A549 (cell line): Measurements from ENCODE around the gene KCNE4. TPM values are rescaled to one million over a fixed set of nuclear protein-coding genes. Genes with fewer than 3 reads are reported as not detected.

Source experiments
- ATAC-seq, 2 experiments: fragments of 200-7000 bp in 1 of 2; fragments of >200 bp in 1 of 2; cut with Nextera tagmentation in 1 of 2; cut with Tn5 transposase in 1 of 2; 3 replicates each; pipeline versions ENCODE4 v1.8.0 to v1.9.1; 2018 to 2020; ENCODE audit warnings: mild to moderate bottlenecking in 1 of 2, moderate library complexity in 1 of 2
- CTCF ChIA-PET: fragments of 300-600 bp; sonication (Branson Sonifier 250); formaldehyde crosslinking; extraction: SDS; loops from one replicate; lab custom pipeline; 2021; ENCODE audit warnings: antibody characterized with exemption, inconsistent platforms; lab: Yijun Ruan, JAX
- POLR2A ChIA-PET: fragments of 350-600 bp; formaldehyde crosslinking; extraction: SDS; loops from one replicate; lab custom pipeline; 2021; ENCODE audit warnings: antibody characterized with exemption, inconsistent platforms; lab: Yijun Ruan, JAX
- DNase-seq, 2 experiments: peaks; one replicate each; pipeline versions ENCODE4 v3.0.0 to v3.0.0-alpha.2; 2011 to 2016; ENCODE audit warnings: low read depth in 1 of 2, low spot score in 1 of 2
- FAIRE-seq: peaks from 2 replicates; lab custom pipeline; 2011; peaks lifted over from hg19 to GRCh38; lab: Jason Lieb, UNC
- H3K27ac ChIP-seq, 2 experiments: fragments of >200 bp; sonication (Bioruptor Twin); formaldehyde crosslinking; 3 replicates each; pipeline ENCODE4 v1.5.1; 2016 to 2017
- H3K4me1 ChIP-seq: fragments of >200 bp; sonication (Bioruptor Twin); formaldehyde crosslinking; 3 replicates; pipeline ENCODE4 v1.6.1; 2016
- H3K4me2 ChIP-seq: fragments of >200 bp; sonication (Bioruptor Twin); formaldehyde crosslinking; 3 replicates; pipeline ENCODE4 v1.6.1; 2016
- H3K4me3 ChIP-seq: fragments of >200 bp; sonication (Bioruptor Twin); formaldehyde crosslinking; 3 replicates; pipeline ENCODE4 v1.5.1; 2016
- H3K9me3 ChIP-seq: fragments of >200 bp; sonication (Bioruptor Twin); formaldehyde crosslinking; 3 replicates; pipeline ENCODE4 v1.6.1; 2016
- BHLHE40 ChIP-seq: IDR thresholded peaks from 2 replicates; pipeline ENCODE4 v1.6.1; 2012; ENCODE audit warnings: low read depth, low read length, inconsistent platforms
- CHD4 ChIP-seq: fragments of 200-600 bp; sonication (generic); IDR thresholded peaks from 2 replicates; pipeline ENCODE4 v1.6.1; 2016; ENCODE audit warnings: antibody characterized with exemption, mild to moderate bottlenecking, borderline replicate concordance
- CTCF ChIP-seq: fragments of >200 bp; sonication (Bioruptor Twin); formaldehyde crosslinking; IDR thresholded peaks from 3 replicates; pipeline ENCODE4 v1.5.1; 2016
- EHMT2 ChIP-seq: fragments of 200-600 bp; sonication (generic); IDR thresholded peaks from 2 replicates; pipeline ENCODE4 v1.6.1; 2016; ENCODE audit warnings: antibody characterized with exemption, low read depth, mild to moderate bottlenecking, moderate library complexity
- FOSB ChIP-seq: fragments of 250-450 bp; sonication (Bioruptor Pico); IDR thresholded peaks from 2 replicates; pipeline ENCODE4 v1.5.0; 2020; ENCODE audit warnings: mild to moderate bottlenecking, moderate library complexity
- HDAC2 ChIP-seq: fragments of 200-600 bp; sonication (generic); IDR thresholded peaks from 2 replicates; pipeline ENCODE4 v1.6.1; 2016
- HOXB5 ChIP-seq: fragments of 250-450 bp; sonication (Bioruptor Pico); IDR thresholded peaks from 2 replicates; pipeline ENCODE4 v1.5.0; 2020; ENCODE audit warnings: mild to moderate bottlenecking, moderate library complexity
- JUN ChIP-seq, 2 experiments: fragments of >200 bp; sonication (Bioruptor Twin); formaldehyde crosslinking; IDR thresholded peaks; 2 replicates in 1 of 2; 3 replicates in 1 of 2; pipeline ENCODE4 v1.6.1; 2016 to 2017
- KDM1A ChIP-seq: fragments of 200-600 bp; sonication (generic); IDR thresholded peaks from 2 replicates; pipeline ENCODE4 v1.6.1; 2016; ENCODE audit warnings: low read depth, mild to moderate bottlenecking
- NFE2L2 ChIP-seq: fragments of 150-350 bp; conservative IDR thresholded peaks from 2 replicates; pipeline ENCODE4 v1.6.1; 2014; ENCODE audit warnings: low read length
- NPAS2 ChIP-seq: fragments of 250-450 bp; sonication (Bioruptor Pico); IDR thresholded peaks from 2 replicates; pipeline ENCODE4 v1.8.0; 2022; ENCODE audit warnings: mild to moderate bottlenecking, moderate library complexity, borderline replicate concordance
- PHF8 ChIP-seq: fragments of 200-600 bp; sonication (generic); IDR thresholded peaks from 2 replicates; pipeline ENCODE4 v1.6.1; 2016; ENCODE audit warnings: low read depth, mild to moderate bottlenecking, antibody characterized with exemption, moderate library complexity, borderline replicate concordance
- RARB ChIP-seq: fragments of 250-450 bp; sonication (Bioruptor Pico); IDR thresholded peaks from 2 replicates; pipeline ENCODE4 v1.8.0; 2021; ENCODE audit warnings: mild to moderate bottlenecking, moderate library complexity
- REST ChIP-seq: fragments of 200-600 bp; sonication (generic); IDR thresholded peaks from 2 replicates; pipeline ENCODE4 v1.6.1; 2016; ENCODE audit warnings: antibody characterized with exemption, mild to moderate bottlenecking, moderate library complexity
- RFX5 ChIP-seq: fragments of 450-650 bp; IDR thresholded peaks from 2 replicates; pipeline ENCODE4 v1.7.1; 2014; ENCODE audit warnings: antibody characterized with exemption, mild to moderate bottlenecking, moderate library complexity
- RNF2 ChIP-seq: fragments of 200-600 bp; sonication (generic); IDR thresholded peaks from 2 replicates; pipeline ENCODE4 v1.6.1; 2016; ENCODE audit warnings: low read depth, mild to moderate bottlenecking, antibody characterized with exemption, moderate library complexity, borderline replicate concordance
- SMC3 ChIP-seq: fragments of >200 bp; sonication (Bioruptor Twin); formaldehyde crosslinking; IDR thresholded peaks from 3 replicates; pipeline ENCODE4 v1.6.1; 2018; ENCODE audit warnings: inconsistent platforms
- SREBF2 ChIP-seq: fragments of 450-650 bp; IDR thresholded peaks from 2 replicates; pipeline ENCODE4 v1.6.1; 2014; ENCODE audit warnings: mild to moderate bottlenecking, moderate library complexity
- TFCP2L1 ChIP-seq: fragments of 250-450 bp; sonication (Bioruptor Pico); IDR thresholded peaks from 2 replicates; pipeline ENCODE4 v1.5.0; 2021; ENCODE audit warnings: mild to moderate bottlenecking
- TP53 ChIP-seq: fragments of 250-450 bp; sonication (Bioruptor Pico); IDR thresholded peaks from 2 replicates; pipeline ENCODE4 v1.5.0; 2021; ENCODE audit warnings: mild to moderate bottlenecking, moderate library complexity
- USF2 ChIP-seq: fragments of 450-650 bp; IDR thresholded peaks from 2 replicates; pipeline ENCODE4 v1.6.1; 2014; ENCODE audit warnings: antibody characterized with exemption
- ZC3H11A ChIP-seq: fragments of 450-650 bp; IDR thresholded peaks from 2 replicates; pipeline ENCODE4 v1.6.1; 2014; ENCODE audit warnings: antibody characterized with exemption, mild to moderate bottlenecking
- WGBS: methylation state at CpG from one replicate; pipeline ENCODE4 v1.1.6; 2017; ENCODE audit errors: missing lambda C conversion rate; 5-methylcytosine and 5-hydroxymethylcytosine counted together
- polyA plus RNA-seq, 4 experiments: library from polyadenylated mRNA; depleted of rRNA in 3 of 4; stranded (reverse); fragments of >200 nt; fragmentation: RNase III in 1 of 4; extraction: RNeasy Plus Mini Kit Qiagen cat#74134 plus additional on column Dnase treatment in 1 of 4; gene quantifications; 2 replicates in 3 of 4; 3 replicates in 1 of 4; pipeline ENCODE4 v1.2.3, GENCODE V29; 2011 to 2017

The KCNE4 gene
- polyA plus RNA-seq, 2 of the 4 experiments (the other 2 are of a cell fraction), result 1.4 to 3.6 TPM

- CTCF ChIA-PET, result interaction anchor here (1.5 kb wide), 1 partner anchor 37 kb away, joined by 3 read pairs; no protein-coding TSS in a partner anchor
- FAIRE-seq (no peak), DNase-seq (no peak), ATAC-seq (no peak)
- Histone ChIP-seq H3K4me3 (no peak overlapping the region), H3K9me3 (no peaks in the 10 kb centered on the region), H3K4me2 (no peak overlapping the region), H3K27ac (no peak overlapping the region; a peak in 1 of 6 replicates), H3K4me1 (no peaks in the 10 kb centered on the region)
- POLR2A ChIA-PET, result no interaction called here
- WGBS, result 58% methylated on average over 1 of the region's 1 CpG
- TF ChIP-seq RFX5 (no peak), HDAC2 (no peak), RARB (CRISPR knock-in tag) (no peak), CHD4 (no peak), JUN (IDR thresholded peaks at IDR 0.05) (no peak), RNF2 (no peak), REST (no peak), PHF8 (no peak), SMC3 (no peak), BHLHE40 (no peak), NPAS2 (no peak), CTCF (no peak), FOSB (CRISPR knock-in tag) (no peak), HOXB5 (CRISPR knock-in tag) (no peak), SREBF2 (no peak), KDM1A (no peak), TP53 (CRISPR knock-in tag) (no peak), USF2 (no peak), ZC3H11A (no peak), TFCP2L1 (no peak)
Observed at GRCh38 chr2:223008956-223009355, 43.0 kb upstream of the KCNE4 start.

GRCh38 chr2:223010641-223011040 is 41.3 kb upstream of the KCNE4 start:
- 81% methylated on average over 3 of the region's 3 CpGs for WGBS
- Histone ChIP-seq H3K4me2 (no peak overlapping the region), H3K27ac (no peak overlapping the region), H3K9me3 (no peaks in the 10 kb centered on the region), H3K4me3 (no peak overlapping the region), H3K4me1 (no peaks in the 10 kb centered on the region)
- ChIA-PET POLR2A (no interaction called here), CTCF (interaction anchor here (0.7 kb wide), 1 partner anchor 29 kb away, joined by 3 read pairs; no protein-coding TSS in a partner anchor)
- TF ChIP-seq NFE2L2, result no peak
- TF ChIP-seq EHMT2, result no peak
- TF ChIP-seq RFX5, result no peak
- TF ChIP-seq RNF2, result no peak
- TF ChIP-seq SREBF2, result no peak
- no peak for FAIRE-seq
- DNase-seq, result no peak
- ATAC-seq, result no peak
